Measurements from ENCODE around the gene STXBP4. TPM values are rescaled to one million over a fixed set of nuclear protein-coding genes. Genes with fewer than 3 reads are reported as not detected.

STXBP4 gene
- total RNA-seq, 1 experiment from 2014 or later: 12.0 TPM

GRCh38 chr17:55201308-55201932, 232.9 kb downstream of the STXBP4 start:
- POLR2A ChIA-PET (ENCODE audit: unreplicated experiment): no interaction called here
- no peaks in the 10 kb centered on the region for H4K20me1 ChIP-seq (ENCODE audit: insufficient read depth)

GRCh38 chr17:55202896-55203295, 234.3 kb downstream of the STXBP4 start:
- Histone ChIP-seq H3K4me2 (no peak overlapping the region), H3K9me2 (ENCODE audit: insufficient read depth) (peaks cover 3% of the 10 kb centered on the region; the same call in 1 of the 2 replicates), H3F3A (ENCODE audit: insufficient read depth, low read depth) (no peaks in the 10 kb centered on the region), H3K36me3 (ENCODE audit: low read depth) (no peaks in the 10 kb centered on the region), H3K27ac (no peak overlapping the region), H3K27me3 (ENCODE audit: insufficient read depth, low read depth) (no peaks in the 10 kb centered on the region), H4K20me1 (ENCODE audit: insufficient read depth) (no peaks in the 10 kb centered on the region), H3K4me3 (no peak overlapping the region), H2AFZ (no peak overlapping the region), H3K79me2 (ENCODE audit: low read depth) (no peaks in the 10 kb centered on the region), H3K9me3 (ENCODE audit: insufficient read depth, low read depth) (no peaks in the 10 kb centered on the region), H3K4me1 (replicated peaks; ENCODE audit: insufficient read depth) (no peaks in the 10 kb centered on the region)
- POLR2A ChIA-PET (ENCODE audit: unreplicated experiment): no interaction called here
- intact Hi-C loops (cut with micrococcal nuclease; ENCODE audit: unreplicated experiment): no loop called here
- TF ChIP-seq CTCF (conservative IDR thresholded peaks at IDR 0.05): no peak
- TF ChIP-seq EZH2 (IDR thresholded peaks at IDR 0.05; ENCODE audit: low read depth): no peak
- DNase-seq: no peak
- BruUV-seq (replicated peaks): no TSS peak
- CTCF ChIA-PET: no interaction called here

More at GRCh38 chr17:55201308-55201932, 232.9 kb downstream of the STXBP4 start:
- DNase-seq: no peak
- no peak for TF ChIP-seq CTCF (conservative IDR thresholded peaks at IDR 0.05)
- H3K36me3 ChIP-seq (ENCODE audit: low read depth): no peaks in the 10 kb centered on the region
- intact Hi-C loops (cut with micrococcal nuclease; ENCODE audit: unreplicated experiment): no loop called here
- no peaks in the 10 kb centered on the region for H3K79me2 ChIP-seq (ENCODE audit: low read depth)
- H3K4me3 ChIP-seq: no peak overlapping the region
- H3K9me3 ChIP-seq (ENCODE audit: insufficient read depth, low read depth): no peaks in the 10 kb centered on the region
- no peak overlapping the region for H3K4me2 ChIP-seq
- no peak overlapping the region for H3K27ac ChIP-seq
- CTCF ChIA-PET: no interaction called here
- no peaks in the 10 kb centered on the region for H3K4me1 ChIP-seq (replicated peaks; ENCODE audit: insufficient read depth)
- no peak overlapping the region for H2AFZ ChIP-seq
- no peaks in the 10 kb centered on the region for H3K27me3 ChIP-seq (ENCODE audit: insufficient read depth, low read depth)
- H3K9me2 ChIP-seq (ENCODE audit: insufficient read depth): peaks cover 3% of the 10 kb centered on the region; the same call in 1 of the 2 replicates
- no peaks in the 10 kb centered on the region for H3F3A ChIP-seq (ENCODE audit: insufficient read depth, low read depth)
- BruUV-seq (replicated peaks): no TSS peak

- no peaks in the 10 kb centered on the region for H3K79me2 ChIP-seq (ENCODE audit: low read depth)
- no peak overlapping the region for H2AFZ ChIP-seq
- no peaks in the 10 kb centered on the region for H3K4me1 ChIP-seq (replicated peaks; ENCODE audit: insufficient read depth)
- POLR2A ChIA-PET (ENCODE audit: unreplicated experiment): no interaction called here
- no peak overlapping the region for H3K4me3 ChIP-seq
- DNase-seq: no peak
- BruUV-seq (replicated peaks): no TSS peak
- H3K27ac ChIP-seq: no peak overlapping the region
- no peaks in the 10 kb centered on the region for H4K20me1 ChIP-seq (ENCODE audit: insufficient read depth)
- CTCF ChIA-PET: no interaction called here
- no peaks in the 10 kb centered on the region for H3K9me3 ChIP-seq (ENCODE audit: insufficient read depth, low read depth)
- no peak overlapping the region for H3K4me2 ChIP-seq
- H3K9me2 ChIP-seq (ENCODE audit: insufficient read depth): no peaks in the 10 kb centered on the region
- no peaks in the 10 kb centered on the region for H3F3A ChIP-seq (ENCODE audit: insufficient read depth, low read depth)
- H3K27me3 ChIP-seq (ENCODE audit: insufficient read depth, low read depth): no peaks in the 10 kb centered on the region
- TF ChIP-seq EZH2 (IDR thresholded peaks at IDR 0.05; ENCODE audit: low read depth) (no peak), CTCF (conservative IDR thresholded peaks at IDR 0.05) (no peak)
- no peaks in the 10 kb centered on the region for H3K36me3 ChIP-seq (ENCODE audit: low read depth)
- intact Hi-C loops (cut with micrococcal nuclease; ENCODE audit: unreplicated experiment): no loop called here
Measured at GRCh38 chr17:55208078-55208812, 239.7 kb downstream of the STXBP4 start.
